GM12873 (cell line): ENCODE data around the gene GAB4.

Source experiments
- TF ChIP-seq, protein P1 (sequence below): IDR thresholded peaks from 2 replicates; pipeline ENCODE4 v1.5.1; 2012; ENCODE audit warnings: low read depth, mild to moderate bottlenecking, moderate library complexity, low read length, control low read depth; ENCODE audit not compliant: insufficient read depth; ENCODE audit errors: missing control alignments

GAB4 gene

DNA sequence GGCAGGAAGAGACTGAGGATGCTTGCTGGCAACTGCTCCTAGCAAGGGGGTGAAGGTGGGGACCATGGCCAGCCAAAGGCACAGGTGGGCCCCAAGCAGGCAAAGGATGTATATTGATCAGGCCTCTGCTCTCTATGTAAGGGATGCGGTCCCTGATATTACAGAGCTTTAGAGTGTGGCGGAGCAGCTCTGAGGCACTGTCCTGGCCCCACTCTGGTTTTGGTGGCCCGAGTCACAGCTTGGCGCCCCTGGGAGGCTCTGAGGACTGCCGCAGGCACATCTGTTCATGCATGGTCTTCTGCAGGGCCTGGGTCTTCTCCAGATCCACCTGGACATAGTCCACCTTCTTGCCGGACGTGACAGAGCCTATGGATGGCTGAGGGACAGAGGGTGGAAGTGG is 45.5 kb downstream of the GAB4 start:
- TF ChIP-seq, protein P1, sequence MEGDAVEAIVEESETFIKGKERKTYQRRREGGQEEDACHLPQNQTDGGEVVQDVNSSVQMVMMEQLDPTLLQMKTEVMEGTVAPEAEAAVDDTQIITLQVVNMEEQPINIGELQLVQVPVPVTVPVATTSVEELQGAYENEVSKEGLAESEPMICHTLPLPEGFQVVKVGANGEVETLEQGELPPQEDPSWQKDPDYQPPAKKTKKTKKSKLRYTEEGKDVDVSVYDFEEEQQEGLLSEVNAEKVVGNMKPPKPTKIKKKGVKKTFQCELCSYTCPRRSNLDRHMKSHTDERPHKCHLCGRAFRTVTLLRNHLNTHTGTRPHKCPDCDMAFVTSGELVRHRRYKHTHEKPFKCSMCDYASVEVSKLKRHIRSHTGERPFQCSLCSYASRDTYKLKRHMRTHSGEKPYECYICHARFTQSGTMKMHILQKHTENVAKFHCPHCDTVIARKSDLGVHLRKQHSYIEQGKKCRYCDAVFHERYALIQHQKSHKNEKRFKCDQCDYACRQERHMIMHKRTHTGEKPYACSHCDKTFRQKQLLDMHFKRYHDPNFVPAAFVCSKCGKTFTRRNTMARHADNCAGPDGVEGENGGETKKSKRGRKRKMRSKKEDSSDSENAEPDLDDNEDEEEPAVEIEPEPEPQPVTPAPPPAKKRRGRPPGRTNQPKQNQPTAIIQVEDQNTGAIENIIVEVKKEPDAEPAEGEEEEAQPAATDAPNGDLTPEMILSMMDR, result no peak

DNA sequence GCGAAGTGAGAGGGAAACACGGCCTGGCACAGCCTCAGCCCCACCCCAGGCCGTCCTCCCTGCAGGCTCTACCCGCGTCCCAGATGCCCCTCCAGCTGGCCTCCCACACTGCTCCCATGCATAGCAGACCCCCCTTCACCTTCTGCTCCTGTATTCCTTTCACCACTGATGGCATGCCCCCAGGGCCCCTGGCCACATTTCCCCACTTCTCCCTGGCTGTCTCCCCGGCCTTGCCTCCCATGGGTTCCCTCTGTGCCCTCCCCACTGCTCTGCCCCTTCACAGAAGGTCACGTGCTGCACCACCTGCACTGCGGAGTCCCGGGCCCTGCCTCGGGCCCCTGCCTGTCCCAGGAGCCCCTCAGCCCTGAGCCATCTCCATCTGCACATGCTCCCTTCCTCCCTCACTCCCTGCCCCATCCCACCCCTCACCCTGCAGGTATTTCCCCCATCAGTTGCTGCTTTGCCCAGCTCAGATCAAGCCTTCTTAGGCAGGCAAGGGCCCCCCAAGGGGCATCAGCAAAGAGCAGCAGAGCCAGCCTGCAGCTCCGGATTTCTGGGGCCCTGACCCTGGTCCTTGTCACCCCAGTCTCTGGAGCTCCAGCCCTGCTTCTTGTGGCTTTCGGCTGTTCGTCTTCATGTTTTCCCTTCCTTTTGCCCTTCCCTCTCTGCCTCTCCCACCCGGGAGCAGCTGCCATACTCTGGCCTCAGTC is 46.4 kb downstream of the GAB4 start:
- TF ChIP-seq, protein P1, result no peak

DNA sequence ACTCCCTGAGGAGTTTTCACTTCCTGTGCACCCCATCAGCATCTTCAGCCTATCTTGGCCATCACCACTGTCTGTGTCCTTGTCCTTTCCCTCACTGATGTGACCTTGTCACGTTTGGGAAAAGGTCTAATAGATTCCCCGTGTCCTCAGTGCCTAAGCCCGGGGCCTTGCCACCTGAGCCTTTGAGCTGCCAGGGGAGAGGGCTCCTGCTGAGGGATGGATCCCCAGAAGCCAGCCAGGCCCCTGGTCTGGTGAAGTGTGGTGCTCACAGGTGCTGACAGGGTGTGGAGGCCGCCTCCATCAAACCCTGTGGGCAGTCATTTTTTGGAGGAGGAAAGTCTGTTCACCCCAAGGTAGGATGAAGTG is 47.2 kb downstream of the GAB4 start:
- TF ChIP-seq, protein P1, result no peak

DNA sequence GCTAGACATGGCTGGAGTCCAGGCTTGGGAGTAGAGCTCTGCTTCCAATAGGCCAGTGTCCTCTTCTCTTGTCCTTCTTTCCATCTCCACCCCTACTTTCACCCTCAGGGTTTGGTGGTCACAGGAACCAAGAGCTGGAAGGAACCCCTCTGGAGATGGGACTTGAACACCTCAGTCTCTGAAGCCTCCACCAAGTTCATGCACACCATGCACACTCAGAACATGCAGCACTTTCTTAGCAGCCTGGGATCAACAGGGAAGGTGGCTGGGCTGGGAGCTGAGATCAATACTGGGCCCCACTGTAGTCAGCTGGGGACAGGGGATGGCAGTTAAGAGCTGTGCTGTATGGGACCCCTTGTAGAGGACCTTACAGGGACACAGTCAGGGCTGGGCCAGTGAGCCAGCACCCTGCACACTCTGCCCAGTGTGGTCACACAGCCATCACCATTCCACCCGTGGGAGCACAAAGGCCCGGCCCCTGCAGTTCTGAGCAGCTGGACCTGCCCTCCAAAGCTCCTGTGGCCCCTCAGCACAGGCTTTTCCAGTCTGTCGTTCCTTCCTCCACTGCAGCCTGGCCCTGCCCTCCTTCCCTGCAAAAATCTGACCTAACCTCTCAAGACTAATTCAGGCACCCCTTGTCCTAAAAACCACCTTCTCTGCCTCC is 47.7 kb downstream of the GAB4 start:
- TF ChIP-seq, protein P1, result no peak

DNA sequence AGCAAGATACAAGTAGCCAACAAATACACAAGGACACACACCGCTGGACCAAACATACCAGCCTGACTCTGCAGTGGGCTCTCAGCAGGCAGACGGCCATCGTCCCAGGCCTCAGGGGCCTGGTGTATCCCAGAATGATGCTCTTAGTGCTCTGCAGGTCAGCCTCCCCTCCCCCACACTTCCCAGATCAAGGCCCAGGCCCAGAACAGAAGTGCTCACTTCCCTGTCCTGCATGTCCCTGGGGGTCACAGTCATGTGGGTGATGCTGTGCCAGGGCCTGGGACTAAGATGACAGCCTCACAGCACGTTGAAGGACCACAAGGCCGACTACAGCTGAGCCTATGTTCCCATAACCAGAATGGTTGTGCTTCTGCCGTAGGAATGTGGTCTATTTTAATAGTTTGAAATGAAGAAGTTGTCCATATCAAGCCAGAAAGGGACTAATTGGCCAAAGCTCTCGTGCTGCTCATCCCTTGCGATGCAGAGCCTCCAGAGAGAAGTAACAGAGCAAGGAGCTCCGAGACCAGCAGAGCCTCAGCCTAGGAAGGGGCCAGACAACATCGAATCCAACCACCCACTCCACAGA is 48.6 kb downstream of the GAB4 start:
- TF ChIP-seq, protein P1, result no peak

DNA sequence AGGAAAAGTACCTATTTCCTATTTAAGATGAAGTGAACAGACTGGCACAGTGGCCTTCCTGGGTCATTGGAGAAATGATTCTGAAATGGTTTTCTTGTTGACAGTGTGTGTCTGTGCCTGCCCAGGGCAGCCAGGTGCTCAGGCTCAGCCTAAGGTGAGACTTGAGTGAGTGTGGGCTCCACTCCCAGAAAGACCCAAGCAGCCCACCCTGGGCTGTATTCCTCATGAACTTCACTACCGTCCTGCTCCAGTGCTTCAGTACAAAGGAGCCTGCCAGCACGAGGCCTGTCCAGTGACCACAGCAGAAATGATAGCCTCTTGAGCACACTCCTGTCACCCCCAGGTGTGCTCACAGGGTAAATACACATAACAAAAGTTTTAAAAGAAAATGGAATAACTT is 49.5 kb downstream of the GAB4 start:
- TF ChIP-seq, protein P1, result no peak

DNA sequence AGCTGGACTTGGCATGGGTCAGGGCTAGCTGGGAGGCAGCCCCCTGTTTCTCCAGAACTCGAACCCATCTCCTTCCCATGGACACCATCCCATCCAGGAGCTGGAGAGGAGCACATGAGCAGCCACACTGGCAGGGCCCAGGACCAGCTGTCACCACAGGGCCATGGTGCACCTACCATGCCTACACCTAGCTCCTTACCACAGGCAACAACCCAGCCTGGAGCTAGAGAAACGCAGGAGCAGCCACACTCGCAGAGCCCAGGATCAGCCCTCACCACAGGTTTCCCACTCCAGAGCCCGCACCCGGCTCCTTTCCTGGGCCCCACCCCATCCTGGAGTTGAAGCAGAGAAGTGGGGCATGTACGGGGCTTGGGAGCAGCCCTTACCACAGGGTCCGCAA is 50.2 kb downstream of the GAB4 start:
- TF ChIP-seq, protein P1, result no peak
